ENCODE data around the gene WASF2. TPM values are rescaled to one million over a fixed set of nuclear protein-coding genes. Genes with fewer than 3 reads are reported as not detected.

WASF2 gene
- total and polyA plus RNA-seq, 2 of the 4 experiments (the other 2 are of a cell fraction): 7.9 to 45.4 TPM

DNA sequence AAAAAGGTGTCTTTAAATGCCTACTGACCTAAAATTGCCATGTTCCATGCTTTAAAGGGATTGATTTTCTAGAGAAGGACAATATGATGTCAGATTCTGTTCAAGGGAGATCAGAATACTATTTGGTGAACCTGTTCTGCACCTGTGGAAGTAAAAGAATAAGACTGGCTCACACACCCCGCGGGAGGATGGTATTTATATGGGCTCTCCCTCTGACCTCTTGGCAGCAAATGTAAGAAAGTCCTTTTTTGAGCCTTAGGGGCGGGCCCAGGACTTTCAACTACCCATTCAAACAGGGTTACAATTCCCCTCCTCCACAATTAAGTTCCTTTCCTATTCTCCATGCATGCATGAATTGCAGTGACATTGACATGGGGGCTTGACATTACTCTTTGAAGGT is 42.1 kb downstream of the WASF2 start:
- Histone ChIP-seq H3K9me3 (ENCODE audit: control insufficient read depth, insufficient read depth, low read length) (no peaks in the 10 kb centered on the region), H4K20me1 (ENCODE audit: insufficient read depth, low read length) (peaks cover 50% of the 10 kb centered on the region), H3K14ac (replicated peaks; ENCODE audit: low read depth, low read length) (no peak overlapping the region), H2AK9ac (replicated peaks; ENCODE audit: low read depth, low read length, poor library complexity) (no peak overlapping the region), H2BK15ac (ENCODE audit: low read depth, low read length) (no peak overlapping the region), H3K18ac (ENCODE audit: low read depth, low read length) (no peak overlapping the region), H4K91ac (ENCODE audit: insufficient read depth, low read depth, low read length) (no peak overlapping the region), H3K9me1 (ENCODE audit: insufficient read depth, low read length) (peaks cover 12% of the 10 kb centered on the region), H2AK5ac (ENCODE audit: low read depth, low read length) (no peak overlapping the region), H3K4ac (ENCODE audit: low read depth, low read length) (no peak overlapping the region), H3K4me1 (ENCODE audit: control insufficient read depth, insufficient read depth, low read length) (peaks cover 2% of the 10 kb centered on the region), H3K56ac (ENCODE audit: extremely low read depth, insufficient read depth, low read length) (no peak overlapping the region), H3K27me3 (ENCODE audit: control insufficient read depth, insufficient read depth, low read length) (no peaks in the 10 kb centered on the region), H2BK20ac (ENCODE audit: low read depth, low read length) (no peak overlapping the region), H4K5ac (ENCODE audit: low read depth, low read length) (no peak overlapping the region), H3K4me2 (ENCODE audit: low read depth, low read length) (no peak overlapping the region), H3K23ac (ENCODE audit: low read depth, low read length) (no peak overlapping the region), H2BK5ac (ENCODE audit: low read depth, low read length, poor library complexity, severe bottlenecking) (no peak overlapping the region), H4K8ac (ENCODE audit: low read depth in 2 of 2, low read length in 2 of 2) (no peak overlapping the region), H3K4me3 (ENCODE audit: insufficient read depth, low read depth, low read length) (no peak overlapping the region), H2AFZ (replicated peaks; ENCODE audit: low read length, poor library complexity) (no peak overlapping the region), H3K27ac (ENCODE audit: insufficient read depth, low read length) (no peak overlapping the region), H3K9ac (ENCODE audit: low read depth, low read length) (no peak overlapping the region), H3K36me3 (ENCODE audit: control insufficient read depth, insufficient read depth, low read length) (peaks cover 13% of the 10 kb centered on the region), H2BK120ac (ENCODE audit: low read depth, low read length) (no peak overlapping the region), H3K79me1 (ENCODE audit: low read depth in 1 of 2, low read length in 2 of 2) (peaks cover 34 to 76% of the 10 kb centered on the region in 2 experiments)
- dilution Hi-C loops (cut with HindIII; ENCODE audit: low sequenced_read_pairs, unreplicated experiment) (no loop called here), intact Hi-C loops (cut with micrococcal nuclease) (no loop called here), in situ Hi-C loops (cut with MboI; ENCODE audit: low sequenced_read_pairs) (no loop called here)
- no peak for ATAC-seq (ENCODE audit: low read depth)
- no peak for DNase-seq
- TF ChIP-seq, protein P1, sequence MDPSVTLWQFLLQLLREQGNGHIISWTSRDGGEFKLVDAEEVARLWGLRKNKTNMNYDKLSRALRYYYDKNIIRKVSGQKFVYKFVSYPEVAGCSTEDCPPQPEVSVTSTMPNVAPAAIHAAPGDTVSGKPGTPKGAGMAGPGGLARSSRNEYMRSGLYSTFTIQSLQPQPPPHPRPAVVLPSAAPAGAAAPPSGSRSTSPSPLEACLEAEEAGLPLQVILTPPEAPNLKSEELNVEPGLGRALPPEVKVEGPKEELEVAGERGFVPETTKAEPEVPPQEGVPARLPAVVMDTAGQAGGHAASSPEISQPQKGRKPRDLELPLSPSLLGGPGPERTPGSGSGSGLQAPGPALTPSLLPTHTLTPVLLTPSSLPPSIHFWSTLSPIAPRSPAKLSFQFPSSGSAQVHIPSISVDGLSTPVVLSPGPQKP (IDR thresholded peaks at IDR 0.05; ENCODE audit: borderline replicate concordance, low read depth, low read length): no peak
- TF ChIP-seq, protein P2, sequence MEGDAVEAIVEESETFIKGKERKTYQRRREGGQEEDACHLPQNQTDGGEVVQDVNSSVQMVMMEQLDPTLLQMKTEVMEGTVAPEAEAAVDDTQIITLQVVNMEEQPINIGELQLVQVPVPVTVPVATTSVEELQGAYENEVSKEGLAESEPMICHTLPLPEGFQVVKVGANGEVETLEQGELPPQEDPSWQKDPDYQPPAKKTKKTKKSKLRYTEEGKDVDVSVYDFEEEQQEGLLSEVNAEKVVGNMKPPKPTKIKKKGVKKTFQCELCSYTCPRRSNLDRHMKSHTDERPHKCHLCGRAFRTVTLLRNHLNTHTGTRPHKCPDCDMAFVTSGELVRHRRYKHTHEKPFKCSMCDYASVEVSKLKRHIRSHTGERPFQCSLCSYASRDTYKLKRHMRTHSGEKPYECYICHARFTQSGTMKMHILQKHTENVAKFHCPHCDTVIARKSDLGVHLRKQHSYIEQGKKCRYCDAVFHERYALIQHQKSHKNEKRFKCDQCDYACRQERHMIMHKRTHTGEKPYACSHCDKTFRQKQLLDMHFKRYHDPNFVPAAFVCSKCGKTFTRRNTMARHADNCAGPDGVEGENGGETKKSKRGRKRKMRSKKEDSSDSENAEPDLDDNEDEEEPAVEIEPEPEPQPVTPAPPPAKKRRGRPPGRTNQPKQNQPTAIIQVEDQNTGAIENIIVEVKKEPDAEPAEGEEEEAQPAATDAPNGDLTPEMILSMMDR (conservative IDR thresholded peaks at IDR 0.05; ENCODE audit: low read depth, low read length): no peak
- TF ChIP-seq RFX5 (IDR thresholded peaks at IDR 0.05; ENCODE audit: low read depth, low read length) (no peak), NFE2L2 (IDR thresholded peaks at IDR 0.05; ENCODE audit: low read depth, low read length) (no peak), FOS (IDR thresholded peaks at IDR 0.05; ENCODE audit: low read depth, low read length) (no peak), BHLHE40 (IDR thresholded peaks at IDR 0.05; ENCODE audit: low read depth, low read length) (no peak), RAD21 (IDR thresholded peaks at IDR 0.05; ENCODE audit: low read length) (no peak), CEBPB (IDR thresholded peaks at IDR 0.05; ENCODE audit: low read depth, low read length) (no peak), MAFK (IDR thresholded peaks at IDR 0.05; ENCODE audit: low read depth, low read length) (no peak), RCOR1 (IDR thresholded peaks at IDR 0.05; ENCODE audit: insufficient replicate concordance, low read length) (no peak), MAZ (IDR thresholded peaks at IDR 0.05; ENCODE audit: borderline replicate concordance, low read depth, low read length) (no peak), POLR2A (IDR thresholded peaks at IDR 0.05; ENCODE audit: low read depth, low read length) (no peak), CHD1 (IDR thresholded peaks at IDR 0.05; ENCODE audit: low read depth, low read length) (no peak), SMC3 (IDR thresholded peaks at IDR 0.05; ENCODE audit: low read depth, low read length) (no peak), MXI1 (IDR thresholded peaks at IDR 0.05; ENCODE audit: borderline replicate concordance, low read depth, low read length) (no peak)
- TF ChIP-seq, protein P3, sequence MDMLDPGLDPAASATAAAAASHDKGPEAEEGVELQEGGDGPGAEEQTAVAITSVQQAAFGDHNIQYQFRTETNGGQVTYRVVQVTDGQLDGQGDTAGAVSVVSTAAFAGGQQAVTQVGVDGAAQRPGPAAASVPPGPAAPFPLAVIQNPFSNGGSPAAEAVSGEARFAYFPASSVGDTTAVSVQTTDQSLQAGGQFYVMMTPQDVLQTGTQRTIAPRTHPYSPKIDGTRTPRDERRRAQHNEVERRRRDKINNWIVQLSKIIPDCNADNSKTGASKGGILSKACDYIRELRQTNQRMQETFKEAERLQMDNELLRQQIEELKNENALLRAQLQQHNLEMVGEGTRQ (IDR thresholded peaks at IDR 0.05; ENCODE audit: low read depth, low read length): no peak
- POLR2A ChIA-PET (ENCODE audit: unreplicated experiment): no interaction called here
- no TSS peak for BruUV-seq (replicated peaks)
- 90% methylated on average over 2 of the region's 3 CpGs; no CpG with 5 or more reads in 1 of the 2 experiments for WGBS, 2 experiments (ENCODE audit: extremely low coverage in 2 of 2, insufficient read length in 1 of 2)
- CTCF ChIA-PET: no interaction called here
